GM18519 (cell line): Measurements from ENCODE around the gene PLCG2.
"Not testable (repeated sequence)": the region's sequence is repeated elsewhere in the genome, so short reads cannot be mapped to it uniquely, and the experiment has no call there.

Source experiments
- ATAC-seq: cut with Tn5 transposase; IDR thresholded peaks from one replicate; pipeline ENCODE4 v1.9.1; 2021; ENCODE audit warnings: mild to moderate bottlenecking, moderate library complexity; ENCODE audit not compliant: unreplicated experiment, low FRiP score

Gene PLCG2

DNA sequence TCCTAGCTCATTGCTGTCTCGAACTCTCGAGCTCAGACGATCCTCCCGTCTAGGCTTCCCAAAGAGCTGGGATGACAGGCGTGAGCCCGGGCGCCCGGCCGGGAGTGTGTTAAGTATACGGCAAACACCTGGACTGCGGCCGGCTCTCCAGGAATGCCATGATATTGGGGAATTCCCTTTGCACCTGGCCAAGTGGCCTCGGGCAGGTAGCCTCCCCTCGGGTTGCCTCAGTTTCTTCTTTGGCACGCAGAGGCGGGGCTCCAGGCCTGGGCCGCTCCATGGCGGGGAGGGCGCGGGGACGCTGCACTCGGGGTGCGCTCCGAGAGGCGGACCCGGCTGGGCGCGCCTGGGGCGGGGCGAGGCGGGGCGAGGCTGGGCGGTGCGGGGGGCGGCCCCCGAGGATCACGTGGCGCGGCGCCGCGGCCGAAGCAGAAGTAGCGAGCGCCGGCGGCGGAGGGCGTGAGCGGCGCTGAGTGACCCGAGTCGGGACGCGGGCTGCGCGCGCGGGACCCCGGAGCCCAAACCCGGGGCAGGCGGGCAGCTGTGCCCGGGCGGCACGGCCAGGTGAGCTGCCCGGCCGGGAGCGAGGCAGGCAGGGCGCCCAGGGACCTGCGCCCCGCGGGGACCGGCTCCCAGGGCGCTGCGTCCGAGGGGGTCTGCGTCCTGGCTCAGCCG is at the start of gene PLCG2:
TSS of gene PLCG2 (plus strand) at position 431 of the 675 bp plus-strand sequence. CDS start 6,699 bp downstream, outside the sequence.
- peak; percentile 69 for ATAC-seq

DNA sequence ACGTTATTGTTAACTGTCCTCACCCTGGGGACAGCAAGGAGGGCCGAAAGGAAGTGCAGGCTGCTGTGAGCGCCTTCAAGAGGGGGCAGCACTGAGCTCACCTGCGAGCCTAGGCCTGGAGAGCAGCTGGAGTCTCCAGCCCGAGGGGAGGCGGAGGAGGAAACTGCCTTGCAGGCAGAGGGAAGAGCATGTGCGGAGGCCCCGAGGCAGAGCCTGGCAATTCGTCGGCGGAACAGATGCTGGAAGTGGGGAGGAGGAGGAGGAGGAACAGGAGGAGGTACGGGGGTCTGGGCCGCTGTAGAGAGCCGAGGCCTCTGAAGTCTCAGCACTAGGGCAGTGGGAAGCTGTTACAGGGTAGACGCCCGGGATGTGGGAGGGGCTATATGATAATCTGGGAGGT is 49.6 kb upstream of the PLCG2 start:
- ATAC-seq: no peak

DNA sequence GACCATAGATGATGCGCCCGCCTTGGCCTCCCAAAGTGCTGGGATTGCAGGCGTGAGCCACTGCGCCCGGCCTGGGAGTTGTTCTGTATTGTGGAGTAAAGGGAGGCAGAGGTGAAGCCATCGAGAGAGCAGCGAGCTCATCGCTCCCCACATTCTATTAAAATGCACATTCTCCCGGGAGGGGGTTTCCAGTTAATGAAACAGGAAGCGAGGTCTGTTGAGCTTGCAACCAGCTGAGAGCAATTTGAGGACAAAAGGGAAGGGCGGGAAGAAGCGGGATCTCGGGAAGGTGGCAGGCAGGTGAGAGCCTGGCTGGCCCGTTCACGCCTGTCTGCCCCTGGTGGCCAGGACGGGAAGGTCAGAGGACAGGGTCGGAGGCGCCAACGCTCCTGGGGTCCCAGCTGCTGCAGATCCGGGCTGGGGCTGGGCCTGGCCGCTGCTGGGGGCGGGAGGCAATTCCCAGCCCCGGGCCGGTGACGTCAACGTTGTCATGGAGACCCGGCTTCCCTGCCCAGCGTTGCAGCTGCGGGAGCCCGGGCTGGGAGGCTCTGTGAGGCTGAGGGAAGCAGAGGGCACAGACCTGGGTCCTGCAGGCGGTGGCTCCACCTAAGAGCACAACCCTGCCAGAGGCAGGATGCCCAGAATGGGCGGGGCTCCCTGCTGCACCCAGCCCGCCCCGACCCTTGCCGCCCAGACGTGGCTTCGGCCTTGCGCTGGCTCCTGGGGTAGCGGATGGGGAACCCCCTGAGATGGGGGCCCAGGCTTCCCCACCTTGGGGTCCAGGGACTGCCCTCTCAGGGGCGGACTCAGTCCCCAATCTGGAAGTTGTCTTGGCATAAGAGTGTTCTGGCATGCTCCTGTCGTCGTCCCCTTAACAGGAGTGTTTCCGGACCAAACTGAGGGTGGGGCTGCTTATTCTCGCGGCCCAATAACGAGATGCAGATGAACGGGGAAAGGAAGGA is 48.7 kb upstream of the PLCG2 start:
- ATAC-seq: peak; percentile 41

DNA sequence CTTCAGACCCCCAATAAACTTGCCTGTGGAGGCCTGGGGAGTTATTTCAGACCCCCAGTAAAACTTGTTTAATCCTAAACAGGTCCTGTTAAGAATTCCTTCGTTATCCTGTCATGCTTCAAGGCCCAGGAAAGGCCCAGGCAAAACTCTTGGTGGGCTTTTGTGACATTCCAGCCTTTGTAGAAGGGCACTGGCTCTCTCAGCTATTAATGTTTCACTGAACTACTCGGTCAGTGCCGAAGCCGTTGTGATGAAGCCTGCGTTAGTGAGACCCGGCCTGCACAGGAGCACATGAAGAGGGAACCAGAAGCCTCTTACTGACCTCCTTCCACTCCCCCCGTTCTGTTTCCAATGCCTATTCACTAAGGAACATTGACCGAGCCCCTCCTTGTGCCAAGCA is 47.4 kb upstream of the PLCG2 start:
- ATAC-seq: no peak

DNA sequence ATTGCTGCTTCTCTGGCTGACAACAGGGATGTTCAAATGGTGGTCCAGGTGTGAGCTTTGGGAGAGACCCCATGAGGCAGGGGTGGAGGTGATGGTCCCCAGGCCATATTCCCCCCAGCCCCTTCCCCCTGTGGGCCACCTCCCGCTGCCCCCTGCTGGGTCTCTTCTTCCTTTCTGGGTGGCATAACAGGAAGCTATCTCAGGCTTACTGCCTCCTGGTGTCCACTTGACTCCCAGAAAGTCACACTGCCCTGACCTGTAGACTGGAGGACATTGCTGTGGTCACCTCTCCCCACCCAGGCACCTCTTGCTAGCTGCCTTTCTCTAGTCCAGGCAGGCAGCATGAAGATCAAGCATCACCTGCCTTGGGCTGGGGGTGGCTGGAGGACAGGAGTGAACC is 46.4 kb upstream of the PLCG2 start:
- ATAC-seq: no peak

DNA sequence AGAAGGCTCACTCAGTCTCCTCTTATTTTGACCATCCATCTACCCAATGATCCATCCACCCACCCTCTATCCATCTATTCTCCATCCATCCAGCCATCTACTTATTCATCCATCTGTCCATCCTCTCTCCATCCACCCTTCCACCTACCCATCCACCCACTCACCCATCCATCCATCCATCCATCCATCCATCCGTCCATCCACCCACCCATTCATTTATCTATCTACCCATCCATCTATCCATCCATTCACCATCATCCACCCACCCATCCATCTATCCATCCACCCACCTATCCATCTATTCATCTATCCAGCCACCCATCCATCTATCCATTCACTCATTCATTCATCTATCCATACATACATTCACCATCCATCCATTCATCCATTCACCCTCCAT is 45.8 kb upstream of the PLCG2 start:
- ATAC-seq: no peak

DNA sequence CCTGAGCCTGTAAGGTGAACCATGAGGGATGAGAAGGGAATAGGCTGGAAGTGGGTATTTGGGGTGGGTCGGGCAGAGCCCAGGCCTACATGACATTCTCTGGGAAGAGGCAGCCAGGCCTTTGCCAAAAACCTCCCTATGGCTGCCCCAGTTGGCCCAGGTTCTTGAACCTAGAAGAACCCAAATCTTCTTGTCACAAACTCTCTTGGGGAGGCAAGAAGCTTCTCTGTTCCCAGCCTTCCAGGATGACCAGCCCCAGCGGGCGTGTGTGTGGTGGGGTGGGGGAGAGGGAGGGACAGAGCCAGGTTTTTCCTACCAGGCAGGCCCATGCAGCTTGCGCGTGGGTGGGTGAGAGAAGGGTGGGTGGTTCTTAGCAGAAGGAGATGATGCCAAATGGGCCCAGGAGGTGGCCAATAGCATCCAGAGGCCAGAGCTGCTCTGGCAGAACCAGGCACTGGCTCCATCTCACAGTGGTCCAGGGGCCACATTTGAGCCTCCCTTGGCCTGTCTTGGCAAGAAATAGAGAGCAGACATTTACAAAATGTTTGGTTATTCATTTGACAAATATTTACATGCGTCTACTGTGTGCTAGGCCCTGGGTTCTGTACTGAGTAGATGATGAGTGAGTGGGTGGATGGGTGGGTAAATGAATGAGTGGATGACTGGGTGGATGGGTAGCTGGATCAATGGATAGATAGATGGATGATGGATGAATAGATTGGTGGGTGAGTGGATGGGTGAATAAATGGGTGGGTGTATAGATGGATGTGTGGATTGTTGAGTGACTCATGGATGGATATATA is 44.3 kb upstream of the PLCG2 start:
- ATAC-seq: no peak

DNA sequence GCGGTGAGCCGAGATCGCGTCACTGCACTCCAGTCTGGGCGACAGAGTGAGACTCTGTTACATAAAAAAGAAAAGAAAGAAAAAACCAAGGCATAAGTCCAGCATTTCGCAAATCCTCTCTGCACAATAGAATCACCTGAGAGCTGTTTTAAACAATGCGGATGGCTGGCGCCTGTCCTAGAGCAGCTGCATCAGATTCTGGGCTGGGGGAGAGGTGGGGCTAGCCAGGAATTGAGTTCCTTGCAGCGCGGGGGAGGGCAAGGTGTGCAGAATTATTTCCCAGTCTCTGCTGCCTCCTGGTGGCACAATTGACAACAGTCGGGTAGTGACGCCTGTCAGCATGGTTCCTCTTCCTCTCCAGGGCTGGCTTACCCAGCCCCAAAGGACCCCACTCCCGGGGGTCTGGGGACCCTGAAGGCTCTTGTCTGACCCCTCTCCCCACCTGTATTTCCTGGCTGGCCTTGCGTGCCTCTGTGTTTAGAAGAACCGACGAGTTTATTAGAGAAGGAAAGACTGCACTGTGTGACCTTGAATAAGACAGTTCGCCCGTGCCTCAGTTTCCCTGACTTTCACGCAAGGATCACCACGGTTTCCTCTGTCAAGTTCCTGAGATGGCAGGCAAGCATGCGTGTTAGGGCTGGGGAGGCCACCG is 41.1 kb upstream of the PLCG2 start:
- ATAC-seq: peak; percentile 52

DNA sequence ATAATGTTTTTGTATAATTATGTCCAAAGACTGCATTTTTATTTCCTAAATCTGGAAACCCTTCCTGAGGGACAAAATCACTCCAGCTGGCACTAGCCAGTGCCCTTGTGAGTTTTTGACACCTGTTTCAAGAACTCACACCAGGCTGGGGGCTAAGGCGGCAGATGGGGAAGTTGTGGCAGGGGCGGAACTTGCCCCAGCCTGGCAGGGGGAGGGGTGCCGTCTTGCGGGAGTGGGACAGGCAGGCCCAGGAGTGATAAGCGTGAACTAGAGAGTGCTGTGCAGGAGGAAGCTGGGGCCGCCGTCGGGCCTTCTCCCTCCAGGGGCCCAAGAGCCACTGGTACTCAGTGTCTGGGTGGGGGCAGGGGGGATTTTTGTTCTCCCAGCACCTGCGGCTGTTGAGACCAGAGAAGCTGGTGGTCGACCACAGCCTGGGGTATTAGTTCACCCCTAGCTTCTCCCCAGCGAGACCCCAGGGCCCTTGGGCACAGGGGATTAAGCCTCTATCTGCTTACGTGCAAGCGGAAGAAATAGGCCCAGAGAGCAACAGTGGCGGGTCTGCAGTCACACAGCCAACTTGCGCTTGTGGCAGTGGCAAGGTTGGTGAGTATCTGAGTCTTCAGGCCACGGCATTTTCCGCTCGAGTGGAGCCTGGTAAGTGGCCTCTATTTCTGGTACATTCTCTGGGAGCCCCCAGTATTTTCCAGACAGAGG is 40.2 kb upstream of the PLCG2 start:
- ATAC-seq: no peak

DNA sequence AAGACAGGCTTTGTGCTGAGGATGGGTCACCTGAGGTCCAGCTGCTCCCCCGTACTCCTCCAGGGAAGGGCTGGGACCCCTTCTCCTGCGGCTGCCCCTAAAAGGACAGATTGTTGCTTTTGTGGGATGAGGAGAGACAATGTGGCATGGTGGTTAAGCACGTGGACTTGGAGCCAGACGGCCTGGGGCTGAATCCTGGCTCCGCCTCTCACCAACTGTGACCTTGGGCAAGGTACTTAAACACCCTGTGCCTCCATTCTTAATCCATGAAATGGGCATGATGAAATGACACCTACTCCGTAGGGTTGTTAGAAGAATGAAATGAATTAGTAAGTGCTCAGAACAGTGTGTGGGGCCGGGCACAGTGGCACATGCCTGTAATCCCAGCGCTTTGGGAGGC is 39.6 kb upstream of the PLCG2 start:
- ATAC-seq: no peak

DNA sequence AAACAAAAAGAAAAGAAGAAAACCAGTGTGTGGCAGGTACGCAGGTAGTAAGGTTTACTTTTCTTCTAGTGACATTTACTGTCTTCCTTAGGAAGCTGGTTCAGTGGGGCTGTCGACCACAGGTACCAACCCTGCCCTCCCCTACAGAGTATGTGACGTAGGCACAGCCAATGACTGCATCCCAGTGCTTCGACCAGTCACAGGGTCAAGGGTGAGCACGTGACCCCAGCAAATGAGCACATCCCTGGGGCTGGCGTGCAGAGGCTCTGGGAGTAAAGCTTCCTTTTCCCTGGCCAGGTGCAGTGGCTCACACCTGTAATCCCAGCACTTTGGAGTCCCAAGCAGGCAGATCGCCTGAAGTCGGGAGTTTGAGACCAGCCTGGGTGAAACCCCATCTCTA is 38.9 kb upstream of the PLCG2 start:
- peak; percentile 55 for ATAC-seq

DNA sequence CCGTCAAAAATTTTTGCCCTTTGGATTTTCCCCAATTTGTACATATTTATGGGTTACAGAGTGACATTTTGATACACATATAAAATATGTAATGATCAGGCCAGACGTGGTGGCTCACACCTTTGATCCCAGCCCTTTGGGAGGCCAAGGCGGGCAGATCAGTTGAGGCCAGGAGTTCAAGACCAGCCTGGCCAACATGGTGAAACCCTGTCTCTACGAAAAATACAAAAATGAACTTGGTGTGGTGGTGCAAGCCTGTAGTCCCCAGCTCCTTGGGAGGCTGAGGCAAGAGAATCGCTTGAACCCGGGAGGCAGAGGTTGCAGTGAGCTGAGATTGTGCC is 37.7 kb upstream of the PLCG2 start:
- not testable (repeated sequence) for ATAC-seq

DNA sequence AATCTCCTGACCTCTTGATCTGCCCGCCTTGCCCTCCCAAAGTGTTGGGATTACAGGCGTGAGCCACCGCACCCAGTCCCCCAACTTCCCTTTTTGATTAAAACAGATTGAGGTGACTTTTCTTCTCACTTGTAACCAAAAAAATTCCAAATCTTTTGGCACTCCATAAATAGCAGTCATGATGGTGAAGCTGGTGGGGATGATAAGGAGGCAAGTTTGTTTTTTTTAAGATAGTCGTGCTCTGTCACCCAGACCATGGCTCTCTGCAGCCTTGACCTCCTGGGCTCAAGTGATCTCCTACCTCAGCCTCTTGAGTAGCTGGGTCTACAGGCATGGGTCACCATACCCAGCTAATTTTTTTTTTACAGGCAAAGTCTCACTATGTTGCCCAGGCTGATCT is 34.7 kb upstream of the PLCG2 start:
- ATAC-seq: no peak

DNA sequence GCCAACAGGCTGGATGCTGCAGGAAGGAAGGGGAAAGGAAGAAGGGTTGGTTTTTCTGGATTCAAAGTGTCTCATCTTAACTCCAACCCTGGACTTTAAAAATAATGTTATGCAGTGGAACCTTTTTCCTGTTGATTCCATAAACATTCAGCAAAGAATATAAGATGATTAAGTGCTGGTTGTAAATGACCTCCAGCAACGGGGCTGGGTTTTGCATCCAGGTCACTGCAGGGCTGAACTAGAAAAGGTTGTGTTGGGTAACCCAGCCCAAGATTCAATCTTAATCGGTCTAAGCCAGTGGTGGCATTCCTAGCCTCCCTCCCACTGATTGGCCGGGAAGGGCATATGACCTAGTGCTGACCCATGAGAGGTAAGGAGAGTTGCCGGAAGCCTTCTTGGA is 34.2 kb upstream of the PLCG2 start:
- ATAC-seq: no peak

DNA sequence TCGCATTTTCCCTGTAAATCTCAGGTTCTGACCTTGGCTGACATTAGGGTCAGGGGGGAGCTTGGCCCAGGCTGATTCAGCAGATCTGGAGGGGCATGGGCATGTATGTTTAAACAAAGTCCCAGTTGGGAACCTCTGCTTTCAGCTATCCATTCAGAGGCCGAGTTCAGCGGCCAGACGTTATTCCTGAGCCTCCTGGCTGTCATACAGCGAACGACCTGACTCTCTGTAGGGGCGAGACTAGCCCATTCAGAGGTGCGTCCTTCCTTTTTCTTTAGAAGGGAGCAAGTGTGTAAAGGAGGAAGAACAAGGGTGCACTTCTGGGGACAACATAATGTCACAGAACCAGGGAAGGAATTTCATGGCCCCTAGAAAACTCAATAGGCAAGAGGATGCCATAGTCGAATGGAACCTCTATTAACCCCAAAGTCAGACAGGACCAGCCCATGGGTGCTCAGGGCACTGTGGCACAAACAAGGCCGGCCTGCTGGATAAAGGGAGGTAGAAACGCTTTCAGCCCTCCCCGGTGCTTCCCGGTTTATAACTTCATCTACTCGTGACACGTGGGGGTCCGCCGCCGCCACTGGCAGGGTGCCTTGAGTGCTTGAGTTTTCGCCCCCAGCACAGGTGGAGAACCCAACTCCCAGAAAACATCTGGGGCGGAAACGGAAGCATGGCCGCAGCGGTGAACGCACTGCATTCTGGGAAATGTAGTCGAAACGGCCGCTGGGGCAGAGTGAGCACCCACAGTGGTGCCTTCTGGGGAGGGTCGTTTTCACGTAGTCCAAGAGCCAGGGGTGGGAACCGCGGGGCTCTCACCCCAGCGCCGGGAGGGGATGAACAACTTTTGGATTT is 33.2 kb upstream of the PLCG2 start:
- no peak for ATAC-seq

DNA sequence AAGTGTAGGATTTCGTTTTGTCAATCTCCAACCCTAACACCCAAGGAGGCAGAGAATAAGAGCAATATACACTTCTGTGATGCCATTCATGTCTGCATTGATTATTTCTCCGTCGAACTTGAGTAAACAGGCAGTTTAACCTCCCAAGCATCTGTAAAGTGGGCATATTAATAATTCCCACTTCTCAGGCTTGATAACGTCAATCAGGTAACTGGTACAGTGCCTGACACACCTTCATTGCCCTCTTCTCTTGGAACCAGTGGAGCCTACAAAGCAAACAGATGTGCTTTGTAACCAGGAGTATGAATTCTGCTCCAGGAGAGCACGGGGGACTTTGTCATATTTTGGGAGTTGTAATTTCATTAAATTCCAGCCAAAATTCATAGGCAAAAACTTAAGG is 32.5 kb upstream of the PLCG2 start:
- ATAC-seq: no peak

DNA sequence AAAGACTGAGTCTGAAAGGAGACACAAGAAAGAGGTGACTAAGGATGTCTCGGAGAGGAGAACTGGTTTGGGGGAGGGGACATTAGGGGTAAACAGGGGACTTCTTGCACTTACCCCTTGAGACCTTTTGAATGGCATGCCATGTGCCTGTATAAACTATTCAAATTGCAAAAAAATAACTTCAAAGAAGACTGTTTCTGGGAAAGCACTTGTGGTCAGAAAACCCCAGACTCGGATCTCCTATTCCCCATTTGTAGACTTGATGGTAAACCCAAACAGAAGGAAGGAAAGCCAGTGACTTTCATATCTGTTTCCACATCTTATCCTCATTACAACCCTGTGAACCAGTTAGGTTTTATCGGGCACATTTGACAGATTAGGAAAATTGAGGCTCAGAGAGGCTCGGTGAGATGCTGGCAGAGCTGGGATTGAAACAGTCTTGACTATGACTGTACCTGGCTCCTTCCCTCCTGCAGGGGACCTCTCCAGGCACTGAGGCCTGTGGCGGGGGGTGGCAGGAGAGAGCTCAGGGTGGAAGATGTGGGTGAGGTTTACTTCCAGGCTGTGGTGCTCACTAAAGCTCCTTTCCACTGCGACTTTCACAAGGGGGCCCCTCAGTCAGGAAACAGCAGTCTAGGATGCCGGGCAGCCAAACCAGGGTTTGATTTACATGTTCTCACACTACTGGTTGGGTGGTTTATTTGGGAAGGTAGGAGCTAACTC is 30.5 kb upstream of the PLCG2 start:
- no peak for ATAC-seq

DNA sequence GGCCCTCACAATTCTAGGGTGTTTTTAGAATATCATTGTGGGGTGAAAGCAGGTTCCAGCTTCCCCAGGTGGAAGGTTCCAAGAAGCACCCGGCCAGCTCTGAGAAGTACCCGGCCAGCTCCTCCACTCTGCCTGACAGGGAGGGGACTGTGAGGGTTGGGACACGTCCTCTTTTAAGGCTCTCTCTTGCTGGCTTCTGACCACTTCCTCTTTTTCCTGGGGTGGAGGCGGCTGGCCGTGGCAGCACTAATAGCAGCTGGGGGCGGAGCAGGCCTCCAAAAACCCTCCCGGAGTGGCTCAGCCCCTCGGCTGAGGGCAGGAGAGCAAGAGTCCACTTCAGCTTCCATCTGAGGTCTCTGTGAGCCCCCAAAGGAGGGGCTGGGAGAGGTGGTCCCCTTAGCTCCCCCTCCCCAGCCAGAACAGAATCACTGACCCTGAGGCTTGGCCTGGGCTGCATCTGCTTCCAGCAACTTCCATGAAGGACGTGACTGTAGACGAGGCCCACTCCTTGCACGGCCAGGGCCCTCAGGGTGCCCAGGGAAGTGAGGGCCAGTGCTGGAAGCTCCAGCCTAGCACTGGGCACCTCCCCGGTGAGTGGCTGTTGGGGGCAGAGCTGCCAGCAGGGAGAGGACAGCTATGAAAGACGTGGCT is 26.7 kb upstream of the PLCG2 start:
- peak; percentile 79 for ATAC-seq
